ENCODE results near the gene OTUB1.
A peak's percentile ranks its signal among the peaks of the same experiment; 100 is the strongest.

Gene OTUB1

GRCh38 chr11:64022125-64022784 lies 36.0 kb downstream of the OTUB1 start:
- no peak for DNase-seq

DNA sequence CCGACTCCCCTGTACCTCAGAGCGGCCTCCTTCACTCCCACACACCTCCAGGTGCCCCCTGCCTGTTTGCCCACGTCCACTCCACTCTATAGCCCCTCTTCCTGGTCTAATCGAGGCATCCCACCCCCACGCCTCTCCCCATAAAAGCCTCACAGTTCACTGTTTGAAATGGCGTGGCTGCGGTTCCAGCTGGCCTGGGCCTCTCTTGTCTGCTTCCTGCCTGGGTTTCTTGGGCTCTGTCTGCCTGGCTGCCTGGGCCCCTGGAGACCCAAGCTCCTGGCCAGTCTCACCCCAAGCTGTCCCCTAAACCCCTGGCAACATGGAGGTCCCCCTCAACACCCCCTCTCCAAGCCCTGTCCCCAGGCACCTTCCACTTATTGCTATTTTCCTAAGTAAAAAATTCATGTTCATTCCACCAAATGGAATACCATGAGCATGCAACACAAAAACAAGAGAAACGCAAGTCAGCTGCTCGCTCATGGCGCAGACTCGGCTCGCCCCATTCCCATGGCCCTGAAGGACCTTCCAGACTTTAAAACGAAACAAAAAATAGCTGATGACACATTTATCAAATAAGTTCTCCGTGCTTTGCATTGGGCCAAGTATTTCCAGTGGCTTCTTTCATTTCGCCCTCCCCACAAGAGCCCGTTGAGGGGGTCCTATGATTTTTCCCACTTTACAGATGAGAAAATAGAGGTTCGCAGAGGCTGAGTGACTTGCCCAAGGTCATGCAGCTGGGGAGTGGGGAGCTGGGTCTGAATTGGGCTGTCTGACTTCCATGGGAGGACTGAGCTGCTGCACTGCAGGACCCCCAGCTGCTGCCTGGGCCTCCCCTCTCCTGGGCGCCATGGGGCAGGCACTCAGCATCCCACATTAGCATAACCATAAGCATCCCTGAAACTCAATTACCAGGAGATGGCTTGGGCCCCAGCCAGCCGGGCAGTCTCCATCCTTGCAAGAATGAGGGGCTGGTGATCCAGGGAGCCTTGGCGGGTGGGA lies 37.8 kb downstream of the OTUB1 start:
- DNase-seq: no peak

DNA sequence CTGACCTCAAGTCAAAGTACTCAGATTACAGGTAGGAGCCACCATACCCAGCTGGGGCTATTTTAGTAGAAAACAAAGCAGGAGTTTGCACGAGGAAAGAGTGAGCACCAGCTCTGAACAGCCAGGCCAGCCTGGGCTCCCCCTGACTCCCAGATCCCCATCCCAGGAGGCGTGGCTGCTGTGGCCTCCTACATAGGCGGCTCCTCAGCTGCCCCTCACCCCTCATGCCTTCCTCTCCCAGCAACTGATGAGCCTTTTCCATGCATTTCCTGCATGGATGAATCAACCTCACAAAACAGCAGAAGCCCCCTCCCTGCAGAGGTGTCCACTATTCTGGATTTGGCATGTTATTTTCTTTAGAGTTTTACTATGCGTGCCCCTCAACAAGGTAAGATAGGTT lies 39.0 kb downstream of the OTUB1 start:
- DNase-seq: no peak

DNA sequence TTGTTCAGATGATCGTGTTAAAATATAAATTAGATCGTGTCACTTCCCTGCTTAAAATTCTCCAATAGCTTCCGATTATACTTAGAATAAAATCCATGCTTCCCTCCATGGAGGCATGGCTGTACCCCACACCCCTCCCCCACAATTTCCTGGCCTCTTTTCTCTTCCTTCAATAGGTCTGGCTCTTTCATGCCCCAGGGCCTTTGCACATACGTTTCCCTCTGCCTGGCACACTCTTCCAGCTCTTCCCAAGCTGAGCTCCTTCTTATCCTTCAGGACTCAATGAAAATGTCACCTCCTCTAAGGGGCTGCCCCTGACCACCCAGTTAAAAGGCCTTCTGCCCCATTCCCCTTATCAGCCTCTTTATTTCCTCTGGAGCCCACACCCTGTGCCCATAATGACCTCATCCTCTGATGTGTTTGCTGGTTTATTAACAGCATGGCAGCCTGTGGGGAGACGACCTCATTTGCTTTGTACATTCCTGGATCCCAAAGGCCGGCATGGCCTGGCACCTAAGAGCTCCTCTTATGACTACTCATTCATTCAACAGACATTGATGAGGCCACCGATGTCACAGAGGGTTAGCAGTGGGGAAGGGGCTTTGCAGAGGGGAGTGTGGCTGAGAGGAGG lies 40.5 kb downstream of the OTUB1 start:
- no peak for DNase-seq

GRCh38 chr11:64027651-64028397 lies 41.6 kb downstream of the OTUB1 start:
- DNase-seq: peak in 1 of 56 donors; percentile 43

DNA sequence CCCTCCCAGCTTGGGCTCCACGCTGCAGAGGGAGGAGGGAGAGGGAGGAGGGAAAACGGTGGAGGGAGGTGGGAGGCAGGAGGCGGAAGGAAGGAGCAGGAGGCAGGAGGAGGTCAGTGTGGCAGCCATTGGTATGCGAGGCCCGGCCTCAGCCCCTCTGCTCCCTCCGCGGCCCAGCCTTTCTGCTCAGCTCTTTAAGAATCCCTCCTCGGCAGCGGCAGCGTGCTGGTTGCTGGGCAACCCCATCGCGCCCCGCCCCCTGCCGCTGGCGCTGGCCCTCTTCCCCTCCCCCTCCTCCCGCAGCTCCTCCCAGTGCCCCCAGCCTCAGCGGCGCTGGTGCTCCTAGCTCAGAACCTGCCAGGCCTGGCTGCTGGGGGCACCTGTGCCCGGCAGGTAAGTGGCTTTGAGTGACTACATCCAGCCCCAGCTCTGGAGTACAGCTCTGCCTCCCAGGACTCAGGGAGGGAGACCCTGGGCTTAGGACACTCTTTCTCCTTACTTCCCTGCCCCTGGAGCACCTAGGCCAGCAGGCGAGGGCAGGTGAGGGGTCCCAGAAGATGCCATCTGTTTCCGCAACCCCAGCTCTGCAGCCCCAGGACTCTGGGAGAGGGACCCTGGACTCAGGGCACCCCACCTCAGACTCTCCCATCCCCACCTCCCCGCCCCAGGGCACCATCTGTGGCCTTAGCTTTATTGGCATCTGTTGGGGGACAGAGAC lies 42.3 kb downstream of the OTUB1 start:
- DNase-seq: peak in 26 of 56 donors; percentile 11 to 71 (median 31)

DNA sequence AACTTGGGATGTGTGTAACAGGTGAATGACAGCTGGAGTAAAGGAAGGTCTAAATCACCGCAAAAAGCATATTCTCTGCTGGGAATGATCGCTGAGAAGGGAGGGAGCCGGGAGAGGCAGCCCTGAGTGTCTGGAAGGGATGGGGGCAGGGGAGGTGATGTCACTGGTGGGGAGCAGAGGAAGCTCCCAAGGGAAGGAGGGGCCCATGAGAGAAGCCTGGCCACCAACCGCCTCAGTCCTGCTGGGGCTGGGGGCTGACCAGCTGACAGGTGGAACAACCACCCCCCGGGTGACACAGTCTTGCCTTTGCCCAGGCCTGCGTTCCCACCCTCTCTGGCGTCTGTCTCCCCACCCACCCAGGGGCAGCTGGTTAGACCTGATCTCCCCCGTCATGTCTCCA lies 43.5 kb downstream of the OTUB1 start:
- peak in 1 of 56 donors; percentile 24 for DNase-seq

- no peak for DNase-seq
Measured at GRCh38 chr11:64031001-64031400, 44.8 kb downstream of the OTUB1 start.

DNA sequence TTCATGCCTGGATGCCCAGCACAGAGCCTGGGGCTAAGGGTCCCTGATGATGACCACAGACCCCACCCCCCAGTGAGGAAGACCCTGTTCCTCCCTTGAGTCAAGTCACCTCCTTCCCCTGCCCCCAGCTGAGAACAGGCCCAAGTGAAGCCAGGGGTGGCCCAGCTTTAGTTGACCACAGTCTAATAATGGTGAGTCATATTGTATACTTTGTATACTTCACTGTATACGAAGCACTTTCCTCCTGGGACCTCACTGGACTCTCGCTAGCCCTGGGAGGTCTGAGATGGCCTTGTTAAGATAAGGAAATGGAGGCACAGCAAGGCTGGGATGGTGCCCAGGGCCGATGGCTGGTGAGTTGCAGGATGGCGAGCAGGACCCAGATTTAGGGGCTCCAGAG lies 45.8 kb downstream of the OTUB1 start:
- DNase-seq: no peak

- DNase-seq: no peak
Measured at GRCh38 chr11:64034411-64034811, 48.2 kb downstream of the OTUB1 start.

DNA sequence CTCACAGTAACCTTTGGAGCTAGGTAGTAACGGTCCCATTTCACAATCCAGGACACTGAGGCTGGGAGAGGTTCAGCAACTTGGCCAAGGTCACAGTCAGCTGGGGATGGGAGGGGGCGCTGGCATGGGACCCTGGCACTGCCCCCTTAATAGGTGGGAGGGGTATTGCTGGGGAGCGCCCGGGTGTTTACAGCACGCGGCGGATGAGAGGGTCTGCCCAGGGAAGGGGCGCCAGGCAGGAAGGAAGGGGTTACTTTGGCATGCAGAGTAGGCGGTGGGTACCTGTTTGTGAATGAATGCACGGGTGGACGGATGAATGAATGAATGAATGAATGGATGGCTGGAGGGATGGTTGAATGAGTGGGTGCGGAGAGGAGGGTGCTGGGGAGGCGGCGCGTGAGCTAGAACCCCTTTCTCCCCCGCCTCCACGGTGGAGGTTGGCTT lies 48.9 kb downstream of the OTUB1 start:
- peak in 1 of 56 donors; percentile 68 for DNase-seq

GRCh38 chr11:64035576-64035975 lies 49.3 kb downstream of the OTUB1 start, which contains the start of gene FLRT1:
FLRT1 (plus strand) TSS chr11:64035931; CDS start chr11:64116268, 80,337 bp downstream.
- peak in 25 of 56 donors; percentile 12 to 70 (median 34) for DNase-seq

DNA sequence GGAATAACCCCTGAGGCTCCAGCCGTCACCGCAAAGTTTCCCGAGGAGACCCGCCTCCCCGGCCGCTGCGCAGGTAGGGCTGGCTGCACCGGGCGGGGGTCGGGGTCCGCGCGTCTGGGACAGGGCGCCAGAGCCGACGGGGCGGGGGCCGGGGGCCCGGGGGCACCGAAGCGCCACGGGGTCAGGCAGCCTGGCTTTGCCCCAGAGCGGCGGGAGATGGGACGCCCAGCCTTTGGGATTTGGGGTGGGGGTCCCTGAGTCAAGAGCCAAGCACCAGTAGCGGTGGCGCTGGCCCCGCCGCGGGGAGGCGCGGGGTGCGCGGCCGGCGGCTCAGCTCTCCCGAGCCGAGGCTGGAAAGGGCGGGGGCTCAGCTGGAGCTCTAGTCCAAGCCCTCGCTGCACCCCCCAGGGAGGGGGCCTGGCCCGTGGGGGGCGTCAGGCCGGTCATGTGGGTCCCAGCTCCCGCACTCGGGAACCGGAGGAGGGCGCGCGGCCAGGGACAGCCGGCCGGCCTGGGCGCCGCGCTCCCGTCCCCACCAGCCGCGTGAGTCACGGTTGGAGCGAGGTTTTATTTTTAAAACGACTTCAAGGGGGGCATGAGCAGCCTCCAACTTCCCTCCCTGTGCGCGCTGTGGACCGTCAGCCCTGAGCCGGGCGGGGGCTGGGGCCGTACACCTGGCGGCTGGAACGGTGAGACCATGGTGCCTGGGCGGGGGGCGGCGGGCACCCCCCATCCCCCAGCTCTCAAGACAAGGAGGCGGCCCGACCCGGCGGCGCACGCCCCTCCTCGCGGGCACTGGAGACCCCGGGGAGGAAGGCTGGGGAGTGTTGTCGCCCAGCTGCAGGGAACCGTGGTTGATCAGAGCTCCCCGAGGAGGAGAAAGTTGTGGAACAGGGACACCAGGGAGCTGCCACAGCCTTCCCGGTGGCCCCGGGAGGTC lies 50.1 kb downstream of the OTUB1 start:
- DNase-seq: peak in 37 of 56 donors; percentile 22 to 75 (median 52)

DNA sequence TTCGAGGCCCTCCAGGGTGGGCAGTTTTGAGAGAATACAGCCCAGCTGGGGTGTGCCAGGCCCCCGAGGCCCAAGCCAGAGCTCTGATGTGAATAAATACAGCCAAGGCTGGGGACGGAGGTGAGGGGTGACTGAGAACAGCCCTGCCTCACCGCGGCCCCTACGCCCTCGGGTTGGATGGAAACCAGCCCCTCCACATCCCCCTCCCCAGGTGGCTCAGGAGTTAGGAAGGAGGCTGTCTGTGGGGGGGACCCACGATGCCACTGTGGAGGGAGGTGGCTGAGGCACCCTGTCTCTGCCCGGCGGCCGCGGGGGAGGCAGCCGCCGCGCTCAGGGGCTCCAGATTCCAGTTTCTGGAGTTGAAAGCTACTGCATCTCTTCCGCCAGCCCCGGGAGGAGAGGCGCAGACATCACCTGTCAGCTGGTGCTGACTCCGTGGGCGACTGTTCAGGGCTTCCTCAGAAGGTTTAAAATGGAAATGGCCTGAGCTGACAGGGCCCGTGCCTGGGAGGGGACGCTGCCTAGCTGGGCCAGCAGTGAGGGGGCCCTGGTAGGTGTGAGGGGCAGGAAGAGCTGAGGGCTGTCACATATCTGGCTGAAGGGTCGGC lies 50.9 kb downstream of the OTUB1 start:
- peak in 24 of 56 donors; percentile 11 to 63 (median 39) for DNase-seq

DNA sequence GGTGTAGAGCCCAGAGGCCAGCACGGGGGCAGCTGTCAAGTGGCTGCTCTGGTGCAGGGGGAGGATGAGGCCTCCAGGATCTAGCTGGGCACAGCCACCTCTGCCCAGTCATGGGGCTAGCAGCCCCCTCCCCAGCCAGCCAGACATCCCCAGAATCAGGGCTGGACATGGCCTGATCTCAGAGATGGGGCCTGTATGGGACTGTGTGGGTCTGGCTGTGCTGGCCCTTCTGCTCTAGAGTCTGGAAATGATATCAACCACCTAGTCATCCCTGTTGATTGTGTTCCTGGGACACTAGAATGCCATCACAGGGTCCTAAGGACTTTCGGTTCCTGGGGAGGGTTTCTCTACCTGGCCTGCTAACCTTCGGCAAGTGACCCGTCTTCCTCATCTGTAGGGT lies 52.3 kb downstream of the OTUB1 start:
- no peak for DNase-seq

GRCh38 chr11:64039012-64039665 lies 52.9 kb downstream of the OTUB1 start:
- peak in 1 of 56 donors; percentile 20 for DNase-seq

GRCh38 chr11:64040684-64041322 lies 54.6 kb downstream of the OTUB1 start:
- DNase-seq: peak in 47 of 56 donors; percentile 30 to 80 (median 60)

Data from nucleus accumbens (tissue), 56 donors.